Thyroid gland (tissue), 4 donors: ENCODE measurements around the gene FAM193B.

Experiments
- CTCF ChIP-seq, 6 experiments: fragments of 200-600 bp in 3 of 6; fragments of 450-650 bp in 3 of 6; sonication (generic) in 3 of 6; IDR thresholded peaks; one replicate each; pipeline ENCODE4 v1.5.1; 2016 to 2019; ENCODE audit warnings: antibody characterized with exemption in 6 of 6, mild to moderate bottlenecking in 2 of 6, inconsistent platforms in 1 of 6, moderate library complexity in 1 of 6
- POLR2A ChIP-seq, 2 donors: fragments of 450-650 bp; IDR thresholded peaks; one replicate each; pipeline ENCODE4 v1.6.1; 2017; ENCODE audit warnings: antibody characterized with exemption in 2 of 2, mild to moderate bottlenecking in 2 of 2, moderate library complexity in 1 of 2

GRCh38 chr5:177539411-177539810, 15.0 kb downstream of the FAM193B start:
- TF ChIP-seq CTCF (IDR thresholded peaks at IDR 0.05) = no peak
- no peak for TF ChIP-seq POLR2A (IDR thresholded peaks at IDR 0.05)
